AG09309 (cell line): ENCODE results near the gene SLC39A3.

Source experiments
- DNase-seq: peaks from one replicate; pipeline ENCODE4 v3.0.0-alpha.2; 2010; ENCODE audit warnings: low read depth
- H3K4me3 ChIP-seq: 2 replicates; pipeline ENCODE4 v1.5.1; 2011; ENCODE audit warnings: mild to moderate bottlenecking, low read depth, low read length, moderate library complexity; ENCODE audit not compliant: control insufficient read depth
- CTCF ChIP-seq: IDR thresholded peaks from 2 replicates; pipeline ENCODE4 v1.5.1; 2011; ENCODE audit warnings: mild to moderate bottlenecking, low read depth, low read length, inconsistent platforms; ENCODE audit not compliant: insufficient read depth, control insufficient read depth; ENCODE audit errors: missing control alignments

SLC39A3 gene

GRCh38 chr19:2775556-2776430, 36.0 kb upstream of the SLC39A3 start:
- DNase-seq = no peak
- no peak for TF ChIP-seq CTCF
- H3K4me3 ChIP-seq = no peak overlapping the region

- H3K4me3 ChIP-seq = no peak overlapping the region
- no peak for TF ChIP-seq CTCF
- no peak for DNase-seq
These were observed 35.2 kb upstream of the SLC39A3 start for GRCh38 chr19:2774953-2775555.

- no peak for DNase-seq
- H3K4me3 ChIP-seq = no peak overlapping the region
- no peak for TF ChIP-seq CTCF
These were observed 34.4 kb upstream of the SLC39A3 start for GRCh38 chr19:2774083-2774679.

GRCh38 chr19:2771786-2772674, 32.2 kb upstream of the SLC39A3 start:
- no peak for DNase-seq
- no peak for TF ChIP-seq CTCF
- H3K4me3 ChIP-seq = no peak overlapping the region

- H3K4me3 ChIP-seq = no peak overlapping the region
These were observed 30.5 kb upstream of the SLC39A3 start for GRCh38 chr19:2770055-2771013.

More at GRCh38 chr19:2770055-2771013, 30.5 kb upstream of the SLC39A3 start:
- TF ChIP-seq CTCF = no peak
- DNase-seq = no peak
